HG03064 (cell line): ENCODE measurements around the gene POLQ.
A peak's percentile ranks its signal among the peaks of the same experiment; 100 is the strongest.
"Not testable (repeated sequence)": the region's sequence is repeated elsewhere in the genome, so short reads cannot be mapped to it uniquely, and the experiment has no call there.

Experiments used
- ATAC-seq: cut with Tn5 transposase; IDR thresholded peaks from one replicate; pipeline ENCODE4 v1.9.1; 2021; ENCODE audit warnings: low read depth; ENCODE audit not compliant: unreplicated experiment

Gene POLQ

GRCh38 chr3:121431726-121432517 is 113.9 kb downstream of the POLQ start:
- peak; percentile 78 for ATAC-seq

DNA sequence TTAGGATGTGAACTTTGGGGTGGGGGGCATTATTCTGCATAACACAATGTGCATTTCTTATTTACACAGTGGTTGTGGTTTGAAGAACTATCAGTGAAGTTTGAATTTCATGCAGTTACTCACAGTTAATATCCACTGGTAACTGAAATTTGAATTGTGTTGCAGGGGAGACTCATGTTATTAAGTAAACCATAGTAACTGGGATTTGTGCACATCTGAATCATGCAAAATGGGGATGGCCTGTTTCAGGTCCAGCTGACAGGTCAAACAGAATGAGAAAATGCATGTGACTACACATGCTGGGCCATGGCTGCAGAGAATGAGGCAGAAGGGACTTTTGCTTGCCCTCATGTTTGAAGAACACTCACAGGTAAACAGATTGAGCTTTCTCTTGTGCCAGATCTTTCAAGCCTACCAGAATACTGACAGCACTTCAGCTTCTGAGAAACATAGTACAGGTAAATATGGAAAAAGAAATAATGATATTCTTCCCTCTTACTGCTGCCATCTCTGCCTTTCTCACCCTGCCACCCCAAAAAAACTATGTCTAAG is 115.0 kb downstream of the POLQ start:
- ATAC-seq, result no peak

DNA sequence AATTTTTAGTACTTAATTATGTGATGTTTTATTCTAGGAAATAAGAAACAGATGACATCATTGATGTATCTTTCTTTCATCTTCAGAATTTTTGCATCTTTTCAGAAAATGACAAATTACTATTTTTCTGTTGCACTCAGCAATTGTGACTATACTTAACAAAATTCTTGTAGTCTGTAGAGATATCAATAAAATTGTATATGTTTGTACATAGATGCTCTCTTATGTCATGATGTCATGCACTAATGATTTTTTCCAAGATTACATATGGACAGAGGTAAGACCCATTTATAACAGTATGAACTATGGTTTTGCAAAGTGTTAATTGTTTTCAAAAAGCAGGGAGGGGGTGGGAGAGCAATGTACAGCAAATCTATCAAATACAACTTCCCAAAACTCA is 121.2 kb downstream of the POLQ start:
- ATAC-seq, result no peak

DNA sequence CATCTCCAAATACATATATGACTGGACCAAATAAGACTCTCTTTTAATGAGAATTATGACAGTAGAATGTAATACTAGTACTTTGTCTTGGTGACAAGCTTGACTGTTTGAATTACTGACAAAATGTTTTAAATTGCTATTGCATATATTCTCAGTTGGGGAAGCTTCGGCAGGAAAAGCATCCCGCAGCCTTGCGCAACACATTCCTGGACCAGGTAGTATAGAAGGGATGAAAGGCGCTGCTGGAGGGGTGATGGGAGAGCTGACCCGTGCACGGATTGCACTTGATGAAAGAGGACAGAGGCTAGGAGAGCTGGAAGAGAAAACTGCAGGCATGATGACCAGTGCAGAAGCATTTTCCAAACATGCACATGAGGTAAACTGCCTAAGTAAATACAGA is 127.6 kb downstream of the POLQ start:
- ATAC-seq, result no peak

DNA sequence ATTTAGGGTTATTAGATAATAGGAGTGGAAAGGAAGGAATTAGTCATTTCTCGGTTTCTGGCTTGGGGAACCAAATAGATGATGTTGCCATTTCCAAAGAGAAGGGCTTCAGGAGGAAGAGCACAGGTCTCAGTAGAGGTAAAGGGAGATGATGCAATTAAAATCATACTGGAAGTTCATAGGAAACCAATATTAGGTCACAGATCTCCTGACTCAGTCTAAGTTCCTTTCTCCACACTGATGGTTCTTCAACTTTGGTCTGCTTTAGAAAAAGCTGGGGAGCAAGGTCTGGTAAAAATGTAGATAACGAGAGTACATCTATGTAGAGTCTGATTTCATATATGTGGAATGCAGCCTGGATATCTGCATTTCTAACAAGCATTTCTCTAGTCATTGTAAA is 130.9 kb downstream of the POLQ start:
- ATAC-seq, result no peak

GRCh38 chr3:121411523-121411922 is 134.3 kb downstream of the POLQ start:
- ATAC-seq, result no peak

DNA sequence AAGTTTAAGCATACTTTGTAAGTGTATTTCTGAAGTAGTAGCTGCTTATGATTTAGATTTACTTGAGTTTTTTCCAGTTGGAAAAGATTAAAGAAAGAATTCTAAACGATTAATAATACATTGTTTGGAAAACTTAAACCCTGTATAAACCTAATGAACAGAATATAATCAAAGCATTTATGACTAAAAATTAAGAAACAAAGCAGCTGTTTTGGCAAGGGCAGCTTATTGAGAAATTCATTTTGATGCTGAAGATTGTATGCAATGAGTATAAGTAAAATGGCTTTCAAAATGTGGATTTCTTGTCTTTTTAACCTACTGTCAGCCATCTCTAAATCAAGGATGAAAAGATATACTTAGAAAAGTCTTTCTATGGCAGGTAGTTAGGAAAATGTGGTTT is 140.2 kb downstream of the POLQ start:
- no peak for ATAC-seq

- no peak for ATAC-seq
Observed at GRCh38 chr3:121399820-121400219, 146.0 kb downstream of the POLQ start.

- not testable (repeated sequence) for ATAC-seq
Observed at GRCh38 chr3:121398051-121398450, 147.7 kb downstream of the POLQ start.

DNA sequence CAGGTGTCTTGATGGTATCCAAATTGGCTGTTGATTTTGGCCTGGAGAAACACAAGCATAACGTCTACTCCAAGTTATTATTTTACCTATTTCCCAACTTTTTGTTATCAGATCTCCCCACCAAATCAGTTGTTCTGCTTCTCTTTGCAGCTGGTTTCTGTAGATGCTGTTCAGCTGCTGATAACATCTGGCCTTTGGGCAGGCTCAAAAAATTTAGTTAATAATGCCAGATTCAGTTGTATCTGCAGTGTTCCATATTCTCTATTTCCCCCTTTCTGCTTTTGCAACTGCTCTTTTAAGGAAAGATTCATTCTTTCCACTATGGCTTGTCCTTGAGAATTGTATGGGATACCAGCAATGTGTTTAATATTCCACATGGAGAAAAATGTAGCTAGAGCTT is 149.8 kb downstream of the POLQ start:
- not testable (repeated sequence) for ATAC-seq

DNA sequence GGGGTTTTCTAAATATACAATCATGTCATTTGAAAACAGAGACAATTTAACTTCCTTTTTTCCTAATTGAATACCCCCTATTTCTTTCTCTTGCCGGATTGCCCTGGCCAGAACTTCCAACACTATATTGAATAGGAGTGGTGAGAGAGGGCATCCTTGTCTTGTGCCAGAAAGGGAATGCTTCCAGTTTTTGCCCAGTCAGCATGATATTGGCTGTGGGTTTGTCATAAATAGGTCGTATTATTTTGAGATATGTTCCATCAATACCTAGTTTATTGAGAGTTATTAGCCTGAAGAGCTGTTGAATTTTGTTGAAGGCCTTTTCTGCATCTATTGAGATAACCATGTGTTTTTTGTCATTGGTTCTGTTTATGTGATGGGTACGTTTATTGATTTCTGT is 157.5 kb downstream of the POLQ start:
- not testable (repeated sequence) for ATAC-seq
